NT2/D1 (cell line): ENCODE data around the gene IGLL5.

Experiments used
- SUZ12 ChIP-seq: IDR thresholded peaks from 2 replicates; pipeline ENCODE4 v1.6.1; 2011; ENCODE audit not compliant: insufficient read length, insufficient read depth; ENCODE audit errors: extremely low read depth
- YY1 ChIP-seq: IDR thresholded peaks from 2 replicates; pipeline ENCODE4 v1.6.1; 2011; ENCODE audit not compliant: insufficient read length, insufficient read depth

- no peak for TF ChIP-seq YY1
- no peak for TF ChIP-seq SUZ12
These were observed 44.1 kb downstream of the IGLL5 start for GRCh38 chr22:22931557-22932270.
